ENCODE data around the gene RUFY3.
"Not testable (repeated sequence)": the region's sequence is repeated elsewhere in the genome, so short reads cannot be mapped to it uniquely, and the experiment has no call there.

The RUFY3 gene

DNA sequence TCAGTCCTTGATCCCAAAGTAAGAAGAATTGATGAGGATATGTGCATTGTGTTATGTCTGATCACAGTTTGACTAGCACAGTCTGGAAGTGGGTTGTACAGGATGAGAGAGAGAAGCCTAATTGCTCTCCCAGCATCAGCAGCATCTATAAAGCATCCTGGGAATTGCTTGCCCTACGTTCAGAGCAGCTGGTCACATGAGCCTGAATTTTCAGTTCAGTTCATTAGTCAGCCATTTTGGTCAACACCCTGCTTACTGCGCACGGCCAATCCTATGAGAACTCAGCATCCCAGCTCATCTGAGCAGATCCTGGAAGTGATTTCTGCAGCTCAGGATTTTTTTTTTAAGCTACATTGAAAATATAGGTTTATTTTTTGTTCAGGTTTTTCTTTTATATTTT is at the start of gene RUFY3:
RUFY3 (plus strand) TSS at position 218 of the 400 bp plus-strand sequence. CDS start 610 bp downstream, outside the sequence.
- no peak for DNase-seq

- no peak for DNase-seq
Measured at GRCh38 chr4:70674191-70674590, 47.6 kb upstream of the RUFY3 start.

DNA sequence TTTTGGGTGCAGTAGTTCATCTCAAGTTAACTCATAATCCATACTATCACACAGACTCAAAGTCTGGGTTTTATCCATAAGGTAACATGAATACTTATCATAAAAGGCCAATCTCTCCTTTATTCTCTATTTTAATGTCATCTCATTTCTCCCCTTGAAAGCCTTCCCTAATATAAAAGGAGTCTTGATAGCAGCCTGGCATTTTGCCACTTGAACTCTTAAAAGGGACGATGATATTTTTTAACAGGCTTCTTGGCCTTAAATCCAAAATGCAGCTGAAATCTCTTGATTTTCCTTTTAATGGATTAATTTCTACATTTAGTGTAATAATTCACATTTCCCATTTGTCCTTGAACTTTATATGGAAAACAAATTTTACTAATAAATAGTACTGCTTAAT is 47.0 kb upstream of the RUFY3 start:
- no peak for DNase-seq

- no peak for DNase-seq
Measured at GRCh38 chr4:70676554-70677090, 45.1 kb upstream of the RUFY3 start.

DNA sequence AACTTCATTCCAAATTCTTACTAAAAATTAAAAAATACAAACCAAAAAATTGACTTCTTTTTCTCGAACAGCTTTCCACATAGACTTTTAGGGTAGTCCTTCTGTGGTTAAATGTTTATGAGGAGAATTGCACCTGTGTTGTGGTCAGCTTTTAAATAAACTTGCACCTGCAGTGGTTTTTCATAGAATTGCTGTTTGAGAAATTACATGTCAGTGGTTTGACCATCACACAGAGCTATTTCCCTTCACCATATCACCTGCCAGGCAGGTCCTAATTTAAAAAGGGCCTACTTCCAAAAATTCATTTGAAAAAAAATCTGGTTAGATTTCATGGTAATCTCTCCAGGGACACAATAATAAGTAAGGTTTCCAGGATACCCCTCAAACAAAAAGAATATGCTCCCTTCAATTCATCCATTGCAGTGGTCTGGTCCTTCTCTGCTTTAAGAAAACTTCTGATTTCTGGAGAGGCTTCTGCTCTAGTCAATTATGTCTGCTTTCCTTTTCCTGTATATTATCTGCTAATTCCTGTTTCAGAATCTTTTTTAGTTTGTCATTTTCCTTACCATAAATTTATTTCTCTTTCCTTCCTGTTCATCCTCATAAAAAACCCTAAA is 43.3 kb upstream of the RUFY3 start:
- DNase-seq, result no peak

DNA sequence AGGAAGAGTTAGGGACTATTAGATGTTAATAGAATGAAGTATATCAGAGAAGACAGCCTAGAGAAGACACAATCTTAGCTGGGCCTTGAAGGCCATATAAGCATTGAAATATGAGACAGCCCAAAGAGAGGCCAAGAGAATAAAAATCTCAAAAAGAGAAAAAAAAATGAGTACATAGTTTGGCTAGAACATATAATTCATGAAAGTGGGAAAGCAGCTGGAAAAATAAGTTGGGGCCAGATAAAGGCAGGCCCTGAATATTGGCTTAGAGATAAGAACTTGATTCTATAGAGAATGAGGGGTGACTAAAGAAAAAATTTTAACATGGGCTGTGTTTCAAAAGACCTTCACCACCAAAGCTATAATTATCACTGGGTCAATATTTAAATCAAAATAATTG is 40.8 kb upstream of the RUFY3 start:
- no peak for DNase-seq

DNA sequence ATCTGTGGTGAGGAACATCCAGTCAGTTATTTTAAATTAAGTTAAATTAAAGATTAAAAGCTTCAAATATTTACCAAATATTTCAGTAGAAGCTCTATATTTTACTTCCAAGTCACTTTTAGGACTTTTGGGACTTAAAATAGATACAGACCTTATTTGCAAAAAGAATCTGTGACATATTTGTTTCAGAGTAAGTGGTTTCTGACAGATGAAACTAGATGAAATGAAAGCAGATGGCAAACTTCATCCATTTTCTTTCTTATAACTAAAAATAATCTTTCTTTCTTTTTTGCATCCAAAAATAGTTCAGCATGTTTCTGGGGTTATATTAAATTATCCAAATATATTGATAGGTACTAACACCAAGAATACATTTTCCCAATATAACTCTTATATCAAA is 40.1 kb upstream of the RUFY3 start:
- DNase-seq, result no peak

GRCh38 chr4:70682142-70682541 is 39.6 kb upstream of the RUFY3 start:
- not testable (repeated sequence) for DNase-seq

DNA sequence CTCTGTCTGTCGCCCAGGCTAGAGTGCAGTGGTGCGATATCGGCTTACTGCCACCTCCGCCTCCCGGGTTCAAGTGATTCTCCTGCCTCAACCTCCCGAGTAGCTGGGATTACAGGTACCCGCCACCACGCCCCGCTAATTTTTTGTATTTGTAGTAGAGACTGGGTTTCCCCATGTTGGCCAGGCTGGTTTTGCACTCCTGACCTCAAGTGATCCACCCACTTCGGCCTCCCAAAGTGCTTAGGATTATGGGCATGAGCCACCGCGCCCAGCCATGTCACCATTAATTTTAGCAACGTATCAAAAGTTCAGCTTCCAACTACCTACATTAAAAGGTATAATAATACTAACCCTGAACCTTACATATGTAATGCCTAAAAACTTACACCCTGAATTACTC is 34.4 kb upstream of the RUFY3 start:
- peak; percentile 20 to 47 for DNase-seq

- peak; percentile 91 to 93 for DNase-seq
Measured at GRCh38 chr4:70687821-70688794, 33.7 kb upstream of the RUFY3 start, which contains the start of gene UTP3. TSS of gene UTP3 (plus strand) at chr4:70688532. CDS start at chr4:70688678, 146 bp downstream.

- no peak for DNase-seq
Measured at GRCh38 chr4:70688795-70689231, 33.0 kb upstream of the RUFY3 start.

DNA sequence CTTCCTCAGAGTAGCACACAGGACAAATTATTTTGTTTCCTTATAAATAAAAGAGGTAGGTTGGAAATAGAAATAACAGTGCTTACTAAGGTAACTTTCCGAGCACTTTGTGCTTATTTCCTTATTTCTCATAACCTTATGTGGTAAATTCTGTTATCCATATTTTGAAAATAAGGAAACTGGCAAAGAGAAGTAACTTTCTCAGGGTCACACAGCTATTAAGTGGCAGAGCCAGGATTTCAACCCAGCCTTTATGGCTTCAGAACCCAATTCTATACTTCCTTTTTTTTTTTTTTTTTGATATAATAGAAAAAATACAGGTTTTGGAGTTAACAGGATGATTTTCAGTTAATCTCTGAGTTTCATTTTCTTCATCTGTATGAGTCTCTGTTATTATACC is 30.1 kb upstream of the RUFY3 start:
- DNase-seq, result no peak

DNA sequence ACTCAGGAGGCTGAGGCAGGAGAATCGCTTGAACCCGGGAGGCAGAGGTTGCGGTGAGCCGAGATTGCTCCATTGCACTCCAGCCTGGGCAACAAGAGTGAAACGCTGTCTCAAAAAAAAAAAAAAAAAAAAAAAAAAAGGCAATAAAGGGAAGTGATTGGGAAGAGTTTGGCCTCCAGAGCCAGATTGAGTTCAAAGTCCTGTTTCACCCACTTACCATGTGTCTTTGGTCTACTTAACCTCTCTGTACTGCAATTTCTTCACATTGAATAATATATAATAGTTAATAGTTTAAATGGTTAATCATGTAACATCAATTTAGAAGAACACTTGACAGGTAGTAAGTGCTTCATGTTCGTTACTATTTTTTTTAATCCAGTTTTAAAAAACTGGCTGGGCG is 27.1 kb upstream of the RUFY3 start:
- not testable (repeated sequence) for DNase-seq

DNA sequence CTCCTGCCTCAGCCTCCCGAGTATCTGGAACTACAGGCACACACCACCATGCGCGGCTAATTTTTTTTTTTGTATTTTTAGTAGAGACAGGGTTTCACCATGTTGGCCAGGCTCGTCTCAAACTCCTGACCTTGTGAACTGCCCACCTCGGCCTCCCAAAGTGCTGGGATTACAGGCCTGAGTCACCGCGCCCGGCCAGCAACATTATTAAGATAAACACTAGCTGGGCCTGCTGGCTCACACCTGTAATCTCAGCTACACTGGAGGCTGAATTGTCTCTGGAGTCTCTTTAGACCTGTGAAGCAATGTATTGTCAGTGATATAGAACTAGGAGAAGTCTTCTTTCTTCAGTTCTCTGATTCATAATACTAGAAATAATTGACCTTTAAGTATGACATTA is 23.3 kb upstream of the RUFY3 start:
- DNase-seq, result not testable (repeated sequence)

DNA sequence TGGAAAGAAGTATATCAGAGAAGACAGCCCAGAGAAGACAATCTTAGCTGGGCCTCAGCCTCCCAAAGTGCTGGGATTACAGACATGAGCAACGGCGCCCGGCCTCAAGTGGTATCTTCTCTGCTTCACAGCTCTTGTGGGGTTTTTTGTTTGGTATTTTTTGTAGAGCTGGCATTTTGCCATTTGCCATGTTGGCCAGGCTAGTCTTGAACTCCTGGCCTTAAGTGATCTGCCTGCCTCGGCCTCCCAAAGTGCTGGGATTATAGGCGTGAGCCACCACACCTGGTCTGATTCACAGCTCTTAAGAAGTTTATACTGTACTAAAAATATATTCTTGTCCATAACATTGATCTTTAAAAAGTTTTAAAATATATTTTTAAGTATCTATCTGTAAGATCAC is 21.1 kb upstream of the RUFY3 start:
- no peak for DNase-seq

DNA sequence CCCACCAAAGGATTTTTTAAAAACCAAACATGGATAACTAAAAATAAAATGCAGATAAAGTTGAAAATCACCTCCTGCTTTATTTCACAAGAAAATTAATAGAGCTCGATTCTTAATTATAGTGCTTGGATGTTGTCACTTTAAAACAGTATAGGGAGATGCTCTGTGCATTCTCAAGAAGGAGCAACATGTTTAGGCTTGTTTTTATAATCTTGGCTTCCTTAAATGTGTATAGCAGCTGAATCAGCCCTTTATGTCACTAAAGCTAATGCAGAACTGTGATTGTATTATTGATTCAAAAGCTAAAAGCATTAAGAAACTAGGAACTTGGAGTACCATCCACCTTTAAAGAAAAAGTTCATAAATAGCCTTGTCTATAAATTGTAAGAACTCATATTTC is 20.5 kb upstream of the RUFY3 start:
- no peak for DNase-seq

- not testable (repeated sequence) for DNase-seq
Measured at GRCh38 chr4:70702592-70702991, 19.2 kb upstream of the RUFY3 start.

- DNase-seq, result no peak
Measured at GRCh38 chr4:70703619-70704214, 18.0 kb upstream of the RUFY3 start.

- DNase-seq, result peak; percentile 63 to 66
Measured at GRCh38 chr4:70704215-70704930, 17.4 kb upstream of the RUFY3 start.

DNA sequence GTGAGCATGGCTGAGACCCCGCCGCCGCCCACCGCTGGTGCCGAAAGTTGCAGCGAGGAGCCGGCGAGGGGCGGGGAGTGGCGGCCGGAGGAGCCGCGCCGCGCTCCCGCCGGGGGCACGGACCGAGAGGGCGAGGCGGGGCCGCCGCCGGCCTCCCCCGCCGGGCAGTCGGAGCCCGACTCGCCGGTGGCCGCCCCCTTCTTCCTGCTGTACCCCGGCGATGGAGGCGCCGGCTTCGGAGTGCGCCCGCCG is 16.9 kb upstream of the RUFY3 start:
- DNase-seq, result no peak

DNA sequence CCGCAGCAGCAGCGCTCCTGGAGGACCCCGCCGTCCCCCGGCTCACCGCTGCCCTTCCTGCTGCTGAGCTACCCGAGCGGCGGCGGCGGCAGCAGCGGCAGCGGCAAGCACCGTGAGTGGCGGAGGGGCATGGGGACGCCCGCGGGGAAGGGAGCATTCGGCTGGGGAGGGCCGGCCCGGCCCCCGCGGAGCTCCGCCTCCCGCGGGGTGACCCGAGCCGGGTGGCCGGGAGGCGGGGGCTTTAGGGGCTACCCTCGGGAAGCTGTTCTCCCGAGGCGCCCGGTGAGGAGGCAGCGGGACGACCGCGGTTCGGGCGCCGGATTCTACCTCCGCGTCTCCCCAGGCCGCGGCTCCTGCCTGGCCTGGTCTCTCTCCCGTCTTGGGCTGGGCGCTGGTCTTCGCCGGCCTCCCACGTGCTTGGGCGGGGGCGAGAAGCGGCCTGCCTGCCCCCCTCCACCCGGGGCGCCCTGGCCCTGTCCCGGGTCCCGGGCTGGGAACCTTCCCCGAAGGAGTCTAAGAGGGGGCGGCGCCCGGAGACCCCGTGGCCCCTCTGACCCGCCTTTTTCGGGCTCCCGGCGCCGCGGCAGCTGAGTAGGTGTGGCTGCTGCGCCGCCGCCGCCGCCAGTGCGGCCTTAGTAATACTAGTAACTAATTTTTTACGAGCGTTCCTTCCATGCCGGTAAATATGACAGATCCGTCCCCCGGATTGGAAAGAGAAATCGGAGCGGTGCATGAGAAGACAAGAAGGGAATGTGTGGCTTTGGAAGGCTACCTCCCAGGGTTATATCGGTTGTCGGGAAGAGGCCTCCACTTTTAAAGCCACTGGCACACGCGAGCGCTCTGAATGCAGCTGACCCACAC is 16.4 kb upstream of the RUFY3 start:
- peak; percentile 76 to 77 for DNase-seq

GRCh38 chr4:70706044-70706461 is 15.7 kb upstream of the RUFY3 start:
- no peak for DNase-seq
